Hematopoietic multipotent progenitor cell treated with erythropoietin and hydrocortisone succinate and interleukin-3 and kit ligand, for 8 days (in vitro differentiated cells): ENCODE data around the gene SPAG9.

Experiments used
- DNase-seq: peaks from one replicate; pipeline ENCODE4 v3.0.0-alpha.2; 2015

SPAG9 gene

DNA sequence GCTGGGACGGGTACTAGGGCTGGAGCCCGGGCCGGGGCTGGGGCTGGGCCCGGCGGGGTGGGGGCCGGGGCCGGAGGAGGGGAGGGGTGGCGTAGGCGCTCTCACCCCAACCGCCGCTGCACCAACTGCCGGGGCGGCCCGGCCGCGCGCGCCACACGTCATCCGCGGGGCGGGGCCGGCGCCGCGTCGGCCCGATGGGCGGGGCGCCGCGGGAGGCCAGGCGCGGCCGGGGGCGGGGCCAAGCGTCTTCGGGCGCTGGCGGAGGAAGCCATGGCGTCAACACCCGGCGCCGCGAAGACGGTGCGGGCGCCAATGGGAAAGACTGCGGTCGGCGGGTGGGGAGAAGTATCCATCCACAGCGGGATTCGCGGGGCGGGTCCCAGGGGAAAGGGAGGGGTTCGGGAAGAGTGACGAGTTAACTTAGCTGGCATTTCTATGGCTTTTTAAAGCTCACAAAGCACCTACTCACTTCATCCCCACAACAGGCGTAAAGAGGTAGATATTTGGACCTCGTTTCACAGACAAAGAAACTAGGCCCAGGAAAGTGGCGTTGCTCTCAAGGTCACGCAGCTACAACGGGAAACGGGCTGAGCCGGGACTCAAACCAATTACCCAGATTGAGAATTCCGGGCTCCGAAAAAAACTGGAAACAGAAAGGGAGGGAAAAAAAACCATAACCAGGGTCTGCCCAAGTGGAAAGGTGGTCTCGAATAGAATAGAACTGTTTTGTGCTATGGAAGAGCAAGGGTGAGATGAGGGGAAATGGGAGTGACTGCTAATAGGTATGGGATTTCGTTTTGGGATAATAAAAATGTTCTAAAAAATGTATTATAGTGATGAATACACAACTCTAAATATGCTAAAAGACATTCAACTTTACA is at the start of gene SPAG9:
Gene SPAG9 (minus strand): TSS at position 130 of the 881 bp plus-strand sequence. CDS start 212 bp downstream, outside the sequence.
- DNase-seq = peak; percentile 93

GRCh38 chr17:51169340-51169739 is 48.7 kb upstream of the SPAG9 start:
- DNase-seq = no peak

DNA sequence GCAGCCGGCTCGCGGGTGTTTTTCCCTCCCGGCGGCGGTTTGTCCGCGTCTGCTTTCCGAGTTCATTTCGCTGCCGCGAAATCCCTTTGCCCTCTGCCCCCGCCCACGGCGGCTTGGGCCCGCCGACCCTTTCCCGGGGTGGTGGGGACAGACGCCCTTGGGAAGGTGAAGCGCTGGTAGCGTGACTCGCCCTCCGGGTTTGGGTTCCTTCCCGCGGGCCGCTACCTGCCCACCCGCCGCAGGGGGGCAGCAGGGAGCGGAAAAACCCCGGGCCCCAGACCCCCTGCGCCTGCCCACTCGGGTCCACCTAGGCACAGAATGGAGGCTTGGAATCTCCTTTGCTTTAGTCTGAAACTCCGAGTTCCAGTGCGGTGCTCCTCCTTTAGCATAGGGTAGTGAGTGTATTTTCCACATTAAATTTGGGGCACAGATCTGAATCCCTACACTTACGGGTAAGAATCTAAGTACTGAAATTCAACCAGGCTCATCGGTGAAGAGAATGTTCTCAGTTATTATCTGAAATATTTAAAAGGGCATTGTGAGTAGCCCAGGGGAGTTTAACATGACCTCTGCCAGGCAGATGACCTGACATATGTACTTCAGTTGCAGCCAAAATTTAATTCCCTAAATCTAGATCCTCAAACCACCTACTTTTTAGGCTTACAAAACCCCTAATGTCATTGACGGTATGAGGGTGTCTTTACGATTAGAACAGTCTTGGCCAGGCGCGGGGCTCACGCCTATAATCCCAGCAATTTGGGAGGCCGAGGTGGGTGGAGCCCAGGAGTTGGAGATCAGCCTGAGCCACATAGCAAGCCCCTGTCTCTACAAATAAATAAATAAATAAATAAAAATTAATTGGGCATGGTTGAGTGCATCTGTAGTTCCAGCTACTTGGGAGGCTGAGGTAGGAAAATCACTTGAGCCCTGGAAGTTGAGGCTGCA is 46.6 kb upstream of the SPAG9 start:
- peak; percentile 62 for DNase-seq

GRCh38 chr17:51166198-51166986 is 45.7 kb upstream of the SPAG9 start, which contains the start of gene NME2:
NME2 (plus strand) TSS chr17:51166411; CDS start chr17:51166831, 420 bp downstream.
- peak; percentile 85 for DNase-seq

DNA sequence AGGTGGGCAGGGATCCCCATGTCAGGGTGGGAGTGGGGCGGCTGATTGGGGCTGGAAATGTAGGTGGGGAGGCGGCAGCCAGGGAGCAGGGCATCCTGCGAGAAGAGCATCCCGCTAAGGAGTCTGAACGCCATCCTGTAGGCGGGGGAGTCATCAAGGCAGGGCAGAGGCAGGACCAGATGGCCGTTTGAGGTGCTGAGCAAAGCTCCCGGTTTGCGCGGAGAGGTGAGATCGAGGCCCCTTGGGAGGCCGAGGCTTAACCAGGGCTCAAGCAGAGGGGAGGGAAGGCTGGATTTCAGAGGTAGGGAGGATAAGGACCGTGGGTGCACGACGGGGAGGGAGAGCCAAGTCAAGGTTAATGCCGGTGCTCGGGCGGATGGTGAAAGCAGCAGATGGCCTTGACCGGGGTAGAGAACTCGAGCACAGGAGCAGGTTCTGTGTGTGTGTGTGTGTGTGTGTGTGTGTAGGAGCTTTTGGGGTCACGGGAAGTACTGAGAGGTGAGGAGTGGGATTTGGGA is 45.1 kb upstream of the SPAG9 start:
- no peak for DNase-seq

GRCh38 chr17:51164911-51165679 is 44.4 kb upstream of the SPAG9 start:
- DNase-seq = no peak

DNA sequence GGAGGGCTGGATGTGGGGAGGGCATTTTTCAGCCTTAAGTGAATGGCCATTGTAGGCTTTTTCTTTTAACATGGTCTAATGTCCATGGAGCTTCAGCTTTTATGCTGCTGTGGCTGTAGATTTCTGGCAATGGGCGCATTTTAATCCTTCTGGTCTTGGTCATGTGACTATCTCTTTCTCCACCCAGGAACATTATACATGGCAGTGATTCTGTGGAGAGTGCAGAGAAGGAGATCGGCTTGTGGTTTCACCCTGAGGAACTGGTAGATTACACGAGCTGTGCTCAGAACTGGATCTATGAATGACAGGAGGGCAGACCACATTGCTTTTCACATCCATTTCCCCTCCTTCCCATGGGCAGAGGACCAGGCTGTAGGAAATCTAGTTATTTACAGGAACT is 40.9 kb upstream of the SPAG9 start:
- DNase-seq = no peak

DNA sequence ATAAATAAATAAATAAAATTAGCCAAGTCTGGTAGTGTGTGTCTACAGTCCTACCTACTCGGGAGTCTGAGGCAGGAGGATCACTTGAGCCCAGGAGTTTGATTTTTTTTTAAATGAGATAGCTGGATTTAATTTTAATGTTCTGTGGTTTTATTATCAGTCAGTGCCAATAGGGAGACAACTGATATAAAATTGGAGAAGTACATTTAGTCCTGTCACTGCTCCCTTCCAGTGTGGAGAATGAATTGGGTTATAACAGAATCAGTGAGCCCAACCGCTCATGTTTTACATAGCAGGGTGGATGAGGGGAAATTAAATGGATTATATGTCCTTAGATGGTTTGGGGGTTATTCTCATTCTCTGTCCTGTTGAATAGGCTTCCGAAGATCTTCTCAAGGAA is 38.9 kb upstream of the SPAG9 start:
- peak; percentile 28 for DNase-seq

DNA sequence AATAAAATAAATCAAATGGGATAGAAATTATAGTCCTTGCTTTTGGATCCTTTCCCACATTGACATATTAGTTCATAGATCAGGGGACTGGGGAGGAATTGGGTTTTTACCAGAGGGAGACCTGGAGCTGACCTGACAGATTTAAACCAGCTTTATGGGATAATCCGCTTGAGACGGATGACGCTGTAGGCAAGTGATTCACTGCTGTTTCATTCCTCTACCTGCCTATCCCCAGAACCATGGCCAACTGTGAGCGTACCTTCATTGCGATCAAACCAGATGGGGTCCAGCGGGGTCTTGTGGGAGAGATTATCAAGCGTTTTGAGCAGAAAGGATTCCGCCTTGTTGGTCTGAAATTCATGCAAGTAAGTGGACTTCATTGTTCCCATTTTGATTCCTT is 34.7 kb upstream of the SPAG9 start:
- no peak for DNase-seq

GRCh38 chr17:51154176-51154575 is 33.5 kb upstream of the SPAG9 start:
- DNase-seq = peak; percentile 22

GRCh38 chr17:51153210-51154072 is 32.8 kb upstream of the SPAG9 start, which contains the start of gene NME1:
NME1 (plus strand) TSS chr17:51153559; CDS start chr17:51155655, 2,096 bp downstream.
- DNase-seq = peak; percentile 99

DNA sequence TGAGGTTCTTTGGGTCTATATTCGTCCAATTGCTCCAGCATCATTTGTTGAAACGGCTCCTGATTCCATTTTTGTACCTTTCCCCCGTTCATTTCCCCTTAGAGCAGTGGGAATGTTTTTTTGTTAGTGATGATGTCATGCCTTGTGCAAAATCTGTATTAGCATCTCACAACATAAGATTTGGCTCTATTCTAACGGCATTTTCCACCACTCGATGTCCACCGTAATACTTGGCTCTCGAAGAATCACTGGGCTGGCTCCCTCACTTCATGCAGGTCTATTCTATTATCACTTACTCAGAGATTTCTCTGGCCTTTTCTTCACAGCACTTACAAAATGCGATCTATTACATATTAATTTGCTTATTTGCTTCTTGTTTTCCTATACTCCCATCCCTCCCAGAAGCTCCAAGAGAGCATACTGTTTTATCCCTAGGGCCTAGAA is 32.1 kb upstream of the SPAG9 start:
- no peak for DNase-seq

DNA sequence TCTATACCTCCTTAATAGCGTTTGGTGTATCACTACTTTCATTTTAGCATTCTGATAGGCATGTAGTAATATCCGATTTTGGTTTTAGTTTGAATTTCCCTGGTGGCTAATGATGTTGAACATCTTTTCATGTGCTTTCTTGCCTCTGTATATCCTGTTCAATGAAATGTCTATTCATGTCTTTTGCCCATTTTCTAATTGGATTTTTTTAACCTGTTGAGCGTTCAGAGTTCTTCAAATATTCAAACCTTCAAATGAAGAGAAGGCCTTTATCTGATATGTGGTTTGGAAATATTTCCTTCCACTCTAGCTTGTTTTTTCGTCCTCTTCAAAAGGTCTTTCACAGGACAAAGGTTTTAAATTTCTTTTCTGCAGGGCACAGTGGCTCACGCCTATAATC is 30.3 kb upstream of the SPAG9 start:
- no peak for DNase-seq

DNA sequence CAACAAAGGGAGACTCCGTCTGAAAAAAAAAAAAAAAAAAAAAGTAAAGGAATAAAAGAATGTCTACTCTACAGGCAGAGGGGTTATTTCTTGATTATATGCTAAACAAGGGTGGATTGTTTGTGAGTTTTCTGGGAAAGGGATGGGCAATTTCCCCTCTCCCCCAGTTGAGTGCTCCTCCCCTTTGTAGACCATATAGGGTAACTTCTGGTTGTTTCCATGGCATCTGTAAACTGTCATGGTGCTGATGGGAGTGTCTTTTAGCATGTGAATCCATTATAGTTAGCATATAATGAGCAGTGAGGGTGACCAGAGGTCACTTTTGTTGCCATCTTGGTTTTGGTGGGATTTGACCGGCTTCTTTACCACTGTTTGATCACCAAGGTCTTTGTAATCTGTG is 28.5 kb upstream of the SPAG9 start:
- DNase-seq = no peak

GRCh38 chr17:51147650-51148049 is 27.0 kb upstream of the SPAG9 start:
- no peak for DNase-seq

- DNase-seq = no peak
These were observed 23.8 kb upstream of the SPAG9 start for GRCh38 chr17:51144266-51145022.

DNA sequence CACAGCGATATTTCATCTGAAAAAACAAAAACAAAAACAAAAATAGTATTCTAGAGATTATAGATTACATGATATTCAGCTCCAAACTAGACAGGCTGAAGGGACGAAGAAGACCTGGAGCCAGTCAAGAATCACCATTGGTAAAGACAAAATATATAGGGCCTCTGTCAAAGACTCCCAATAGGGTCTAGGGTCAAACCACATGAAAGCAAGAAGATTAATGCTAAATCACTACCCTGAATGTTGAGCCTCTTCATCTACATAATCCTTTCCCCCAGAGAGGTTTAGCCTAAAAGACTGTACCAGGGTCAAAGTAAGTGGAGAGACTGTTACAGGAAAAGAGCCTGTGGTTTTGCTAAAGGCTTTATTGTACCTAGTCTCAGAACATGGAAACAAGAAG is 21.9 kb upstream of the SPAG9 start:
- no peak for DNase-seq

DNA sequence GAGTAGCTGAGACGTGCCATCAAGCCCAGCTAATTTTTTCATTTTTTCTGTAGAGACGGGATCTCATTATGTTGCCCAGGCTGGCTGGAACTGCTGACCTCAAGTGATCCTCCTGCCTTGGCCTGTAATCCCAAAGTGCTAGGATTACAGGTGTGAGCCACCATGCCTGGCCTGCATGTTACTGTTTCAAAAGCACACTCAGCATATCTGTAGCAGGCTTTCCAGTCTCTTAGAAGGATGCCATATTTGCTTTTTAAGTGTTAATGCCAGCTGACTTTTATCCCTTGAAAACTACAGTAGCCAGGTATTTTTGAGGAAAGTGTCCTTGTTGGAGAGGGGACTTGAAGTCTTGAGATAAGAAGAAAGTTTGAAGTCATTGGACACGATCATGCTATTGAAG is 15.3 kb upstream of the SPAG9 start:
- no peak for DNase-seq

- DNase-seq = no peak
These were observed 12.7 kb upstream of the SPAG9 start for GRCh38 chr17:51133365-51133764.

- no peak for DNase-seq
These were observed 12.3 kb upstream of the SPAG9 start for GRCh38 chr17:51132964-51133319.
